Activated B cell treated with CpG ODN at 0.5 μM for 24 hours (primary cell): ENCODE measurements around the gene SBNO2. TPM values are rescaled to one million over a fixed set of nuclear protein-coding genes. Genes with fewer than 3 reads are reported as not detected.
"Not testable (repeated sequence)": the region's sequence is repeated elsewhere in the genome, so short reads cannot be mapped to it uniquely, and the experiment has no call there.

Experiments used
- ATAC-seq: fragments of 200-7000 bp; cut with Tn5 transposase; one replicate; pipeline ENCODE4 v1.10.0; 2021; ENCODE audit warnings: low read depth, mild to moderate bottlenecking, moderate library complexity
- CTCF ChIA-PET: fragments of 350-600 bp; sonication (Branson Sonifier 250); formaldehyde crosslinking; loops from one replicate; lab custom pipeline; 2021; ENCODE audit warnings: antibody characterized with exemption; lab: Charles Lee
- POLR2A ChIA-PET: fragments of 350-600 bp; sonication (Branson Sonifier 250); formaldehyde crosslinking; loops from one replicate; lab custom pipeline; 2021; ENCODE audit warnings: antibody characterized with exemption; lab: Charles Lee
- DNase-seq: peaks from one replicate; pipeline ENCODE4 v3.0.0; 2022
- H3K27ac Mint-ChIP-seq: one replicate; pipeline ENCODE4 v1.8.0; 2020; ENCODE audit warnings: mixed read lengths
- H3K27me3 Mint-ChIP-seq: one replicate; pipeline ENCODE4 v1.8.0; 2021; ENCODE audit warnings: mixed read lengths
- H3K36me3 Mint-ChIP-seq: one replicate; pipeline ENCODE4 v1.8.0; 2021; ENCODE audit warnings: low read depth, mixed read lengths
- H3K4me1 Mint-ChIP-seq: one replicate; pipeline ENCODE4 v1.8.0; 2021; ENCODE audit warnings: mixed read lengths
- H3K4me3 Mint-ChIP-seq: one replicate; pipeline ENCODE4 v1.8.0; 2020; ENCODE audit warnings: mild to moderate bottlenecking, mixed read lengths
- H3K9me3 Mint-ChIP-seq: one replicate; pipeline ENCODE4 v1.8.0; 2020; ENCODE audit warnings: mixed read lengths
- CTCF ChIP-seq: fragments of 200-600 bp; IDR thresholded peaks from one replicate; pipeline ENCODE4 v1.8.0; 2022; ENCODE audit warnings: antibody characterized with exemption, mild to moderate bottlenecking
- intact Hi-C: fragments of 100-400 bp; cut with micrococcal nuclease; formaldehyde crosslinking; loops from one replicate; pipeline ENCODE4 v1.15.1; 2024
- total RNA-seq: library from RNA; stranded (reverse); gene quantifications from 2 replicates; pipeline ENCODE4 v1.2.3, GENCODE V29; 2022

Gene SBNO2
- total RNA-seq, 1 donor from 2014 or later: 127 TPM

GRCh38 chr19:1206150-1206863, 32.2 kb upstream of the SBNO2 start:
- DNase-seq (no peak), ATAC-seq (no peak)
- H3K4me3 Mint-ChIP-seq: peak overlapping the region; percentile 89
- intact Hi-C loops: no loop called here
- TF ChIP-seq CTCF: no peak
- H3K27ac Mint-ChIP-seq: peak overlapping the region; percentile 80
- H3K27me3 Mint-ChIP-seq: no peaks in the 10 kb centered on the region
- peaks cover 36% of the 10 kb centered on the region for H3K4me1 Mint-ChIP-seq
- no peaks in the 10 kb centered on the region for H3K9me3 Mint-ChIP-seq
- peaks cover 14% of the 10 kb centered on the region for H3K36me3 Mint-ChIP-seq
- ChIA-PET CTCF (no interaction called here), POLR2A (interaction anchor here (0.8 to 1.1 kb wide), 3 partner anchors 63 to 146 kb away, joined by 3 to 5 read pairs (median 3); partner anchors contain the start of gene CIRBP)

GRCh38 chr19:1205114-1206099, 31.3 kb upstream of the SBNO2 start, which contains the start of gene STK11:
Gene STK11, plus strand, starts transcription at chr19:1205778. Its CDS starts 1,136 bp downstream, at chr19:1206914.
- peaks cover 33% of the 10 kb centered on the region for H3K4me1 Mint-ChIP-seq
- intact Hi-C loops: loop anchor here (1.0 kb wide), 1 partner anchor 184 kb away; the partner anchor contains the start of genes RNU6-2 and TMEM259
- ATAC-seq: peak; percentile 93
- ChIA-PET CTCF (no interaction called here), POLR2A (interaction anchor here (0.6 to 1.0 kb wide), 4 partner anchors 9 to 224 kb away, joined by 3 to 5 read pairs (median 4); no protein-coding TSS in a partner anchor)
- no peak for TF ChIP-seq CTCF
- no peaks in the 10 kb centered on the region for H3K9me3 Mint-ChIP-seq
- peaks cover 9% of the 10 kb centered on the region for H3K36me3 Mint-ChIP-seq
- peak within 1 kb of the TSS; percentile 80 for H3K27ac Mint-ChIP-seq
- no peaks in the 10 kb centered on the region for H3K27me3 Mint-ChIP-seq
- peak; percentile 100 for DNase-seq
- peak within 1 kb of the TSS; percentile 89 for H3K4me3 Mint-ChIP-seq

GRCh38 chr19:1200614-1201013, 26.5 kb upstream of the SBNO2 start:
- ChIA-PET POLR2A (interaction anchor here (1.4 kb wide), 1 partner anchor 13 kb away, joined by 4 read pairs; no protein-coding TSS in a partner anchor), CTCF (interaction anchor here (1.4 kb wide), 1 partner anchor 87 kb away, joined by 6 read pairs; no protein-coding TSS in a partner anchor)
- H3K27ac Mint-ChIP-seq, ATAC-seq, H3K4me3 Mint-ChIP-seq, intact Hi-C loops, H3K9me3 Mint-ChIP-seq, H3K27me3 Mint-ChIP-seq, H3K36me3 Mint-ChIP-seq, DNase-seq, H3K4me1 Mint-ChIP-seq: not testable (repeated sequence)

GRCh38 chr19:1199531-1199930, 25.5 kb upstream of the SBNO2 start:
- no peak overlapping the region for H3K4me3 Mint-ChIP-seq
- H3K9me3 Mint-ChIP-seq: no peaks in the 10 kb centered on the region
- H3K36me3 Mint-ChIP-seq: no peaks in the 10 kb centered on the region
- CTCF ChIA-PET: interaction anchor here (1.4 kb wide), 1 partner anchor 86 kb away, joined by 6 read pairs; no protein-coding TSS in a partner anchor
- no peak for TF ChIP-seq CTCF
- H3K27ac Mint-ChIP-seq: no peak overlapping the region
- no peaks in the 10 kb centered on the region for H3K27me3 Mint-ChIP-seq
- peaks cover 3% of the 10 kb centered on the region for H3K4me1 Mint-ChIP-seq
- ATAC-seq (no peak), DNase-seq (no peak)
- intact Hi-C loops: no loop called here
- POLR2A ChIA-PET: interaction anchor here (1.4 kb wide), 1 partner anchor 14 kb away, joined by 4 read pairs; no protein-coding TSS in a partner anchor

- Mint-ChIP-seq H3K4me1 (no peaks in the 10 kb centered on the region), H3K9me3 (no peaks in the 10 kb centered on the region), H3K4me3 (no peak overlapping the region), H3K27me3 (no peaks in the 10 kb centered on the region), H3K36me3 (no peaks in the 10 kb centered on the region), H3K27ac (no peak overlapping the region)
- ChIA-PET CTCF (interaction anchor here (1.1 kb wide), 1 partner anchor 76 kb away, joined by 3 read pairs; no protein-coding TSS in a partner anchor), POLR2A (no interaction called here)
- intact Hi-C loops: no loop called here
- DNase-seq: no peak
- ATAC-seq: no peak
- TF ChIP-seq CTCF: no peak
Measured at GRCh38 chr19:1189419-1189818, 15.4 kb upstream of the SBNO2 start.
